A673 (cell line): ENCODE results near the gene OSBP2.

Experiments
- CTCF ChIP-seq: fragments of 300-800, 200-600 bp; sonication (generic); conservative IDR thresholded peaks from 2 replicates; pipeline ENCODE4 v1.5.1; 2017; ENCODE audit warnings: low read depth, mild to moderate bottlenecking, antibody characterized with exemption, low read length, moderate library complexity, mixed read lengths
- EZH2 ChIP-seq: fragments of 200-600 bp; sonication (generic); IDR thresholded peaks from 2 replicates; pipeline ENCODE4 v1.6.1; 2017; ENCODE audit warnings: borderline replicate concordance, low read depth, mild to moderate bottlenecking, mixed read lengths, antibody characterized with exemption, low read length; ENCODE audit not compliant: poor library complexity, severe bottlenecking

- TF ChIP-seq CTCF (no peak), EZH2 (no peak)
Observed at GRCh38 chr22:30874431-30875370, 180.0 kb downstream of the OSBP2 start.
